NCI-H1694 treated with DMSO at 0.1 percent for 48 hours (cell line): ENCODE results near the gene CRYL1.

Experiments
- DNase-seq: peaks from one replicate; lab custom pipeline; 2025; lab: John Stamatoyannopoulos, UW

Gene CRYL1

GRCh38 chr13:20494656-20495055, 31.0 kb downstream of the CRYL1 start:
- DNase-seq, result no peak

GRCh38 chr13:20492641-20493040, 33.0 kb downstream of the CRYL1 start:
- peak; percentile 13 for DNase-seq

GRCh38 chr13:20491926-20492435, 33.7 kb downstream of the CRYL1 start:
- no peak for DNase-seq

- peak; percentile 52 for DNase-seq
Measured at GRCh38 chr13:20489185-20489820, 36.4 kb downstream of the CRYL1 start.

- peak; percentile 6 for DNase-seq
Measured at GRCh38 chr13:20487927-20488326, 37.7 kb downstream of the CRYL1 start.

GRCh38 chr13:20482787-20483186, 42.9 kb downstream of the CRYL1 start:
- no peak for DNase-seq

GRCh38 chr13:20482275-20482761, 43.3 kb downstream of the CRYL1 start:
- no peak for DNase-seq

- no peak for DNase-seq
Measured at GRCh38 chr13:20477394-20477793, 48.3 kb downstream of the CRYL1 start.

- no peak for DNase-seq
Measured at GRCh38 chr13:20475927-20476691, 49.5 kb downstream of the CRYL1 start.

- no peak for DNase-seq
Measured at GRCh38 chr13:20474515-20474914, 51.1 kb downstream of the CRYL1 start.

- DNase-seq, result no peak
Measured at GRCh38 chr13:20473888-20474287, 51.8 kb downstream of the CRYL1 start.

GRCh38 chr13:20473139-20473538, 52.5 kb downstream of the CRYL1 start:
- DNase-seq, result no peak

- no peak for DNase-seq
Measured at GRCh38 chr13:20472531-20472930, 53.1 kb downstream of the CRYL1 start.

GRCh38 chr13:20470136-20470535, 55.5 kb downstream of the CRYL1 start:
- DNase-seq, result no peak

GRCh38 chr13:20466371-20466770, 59.3 kb downstream of the CRYL1 start:
- no peak for DNase-seq

GRCh38 chr13:20465218-20465879, 60.3 kb downstream of the CRYL1 start:
- DNase-seq, result no peak

- DNase-seq, result no peak
Measured at GRCh38 chr13:20462921-20463320, 62.7 kb downstream of the CRYL1 start.

- no peak for DNase-seq
Measured at GRCh38 chr13:20462533-20462915, 63.1 kb downstream of the CRYL1 start.

GRCh38 chr13:20461860-20462532, 63.7 kb downstream of the CRYL1 start:
- DNase-seq, result no peak

- no peak for DNase-seq
Measured at GRCh38 chr13:20461481-20461859, 64.2 kb downstream of the CRYL1 start.

- DNase-seq, result no peak
Measured at GRCh38 chr13:20460761-20461160, 64.9 kb downstream of the CRYL1 start.

- DNase-seq, result no peak
Measured at GRCh38 chr13:20457670-20458069, 68.0 kb downstream of the CRYL1 start.
